Caki2 (cell line): ENCODE data around the gene IRF4. TPM values are rescaled to one million over a fixed set of nuclear protein-coding genes. Genes with fewer than 3 reads are reported as not detected.
"Not testable (repeated sequence)": the region's sequence is repeated elsewhere in the genome, so short reads cannot be mapped to it uniquely, and the experiment has no call there.

Source experiments
- DNase-seq: peaks from one replicate; pipeline ENCODE4 v3.0.0-alpha.2; 2015; ENCODE audit warnings: low read depth
- in situ Hi-C: cut with HindIII; loops from 2 replicates; pipeline ENCODE4 v1.10.0; 2016; ENCODE audit warnings: low sequenced_read_pairs, low pct_unique_long_range_greater_than_20kb, mixed read lengths
- total RNA-seq: library from RNA; depleted of rRNA; stranded (reverse); fragments of >200 nt; shearing (Covaris generic); gene quantifications from 2 replicates; pipeline ENCODE4 v1.2.3, GENCODE V29; 2014; ENCODE audit warnings: low replicate concordance

IRF4 gene
- total RNA-seq, 1 experiment from 2014 or later = not detected

DNA sequence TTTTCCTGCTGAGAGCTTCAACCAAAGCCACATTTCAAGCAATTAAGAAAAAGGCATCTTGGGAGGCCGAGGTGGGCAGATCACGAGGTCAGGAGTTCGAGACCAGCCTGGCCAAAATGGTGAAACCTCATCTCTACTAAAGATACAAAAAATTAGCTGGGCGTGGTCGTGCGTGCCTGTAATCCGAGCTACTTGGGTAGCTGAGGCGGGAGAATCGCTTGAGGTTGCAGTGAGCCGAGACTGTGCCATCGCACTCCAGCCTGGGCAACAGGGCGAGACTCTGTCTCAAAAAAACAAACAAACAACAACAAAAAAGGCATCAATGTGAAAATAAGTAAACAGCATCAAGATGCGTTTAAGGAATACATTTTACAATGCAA, 13.9 kb upstream of the IRF4 start:
- DNase-seq, in situ Hi-C loops: not testable (repeated sequence)

DNA sequence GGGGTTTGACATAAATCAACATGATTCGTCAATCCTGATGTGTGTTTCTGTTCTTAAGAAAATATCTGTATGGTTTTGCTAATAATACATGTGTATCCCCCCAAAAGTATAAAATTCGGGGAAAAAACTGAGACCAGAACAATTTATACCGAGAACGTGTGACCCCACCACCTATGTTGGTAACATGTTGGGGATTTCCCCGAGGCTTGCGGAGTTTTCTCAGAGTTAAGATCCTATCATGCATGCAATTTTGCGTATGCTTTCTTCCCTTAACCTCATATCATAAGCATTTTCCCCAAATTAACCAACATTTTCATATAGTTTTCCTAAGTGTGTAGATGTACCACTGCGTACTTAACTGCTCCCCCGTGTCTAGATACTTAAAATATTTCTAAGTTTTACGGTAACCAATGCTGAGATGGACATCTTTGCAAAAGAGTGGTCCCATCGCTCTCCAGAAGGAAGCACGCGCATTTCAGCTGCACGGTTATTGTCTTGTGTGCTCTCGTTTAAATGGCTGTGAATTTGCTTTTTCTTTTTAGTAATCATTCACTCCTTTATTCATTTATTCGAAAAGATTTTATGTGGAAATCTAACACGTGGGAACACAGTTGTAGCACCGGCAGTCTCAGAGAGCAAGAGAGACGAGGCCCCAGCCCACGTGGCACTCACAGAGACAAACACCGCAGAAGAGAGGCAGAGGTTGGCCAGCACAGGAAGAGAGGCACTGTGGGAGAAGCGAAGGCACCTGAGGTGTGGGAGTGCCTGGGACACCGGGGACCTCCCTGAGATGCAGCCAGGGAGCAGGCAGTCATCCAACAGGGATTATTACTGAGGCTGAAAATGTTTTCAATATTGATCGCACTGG, 13.2 kb upstream of the IRF4 start:
- in situ Hi-C loops = no loop called here
- DNase-seq = no peak

DNA sequence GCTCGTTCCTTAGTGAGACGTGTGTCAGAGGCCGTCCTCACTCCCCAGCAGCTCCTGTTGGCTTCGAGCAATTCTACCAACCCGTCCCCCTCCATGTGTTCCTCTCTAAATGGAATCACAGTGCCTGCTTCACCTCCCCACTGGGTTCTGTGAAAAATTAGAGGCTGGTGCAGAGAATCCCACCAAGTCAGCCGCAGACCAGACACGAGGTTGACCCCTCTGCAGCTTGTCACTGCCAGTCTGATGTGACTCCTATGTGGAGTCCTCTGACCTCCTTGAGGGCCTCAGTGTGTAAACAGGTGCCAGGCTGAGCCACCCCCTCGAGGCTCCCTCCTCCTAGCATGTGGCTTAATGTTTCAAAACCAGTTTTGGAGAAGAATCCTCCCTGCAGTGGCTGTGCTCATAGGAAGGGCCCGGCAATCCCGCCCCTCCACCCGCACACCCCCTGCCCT, 12.6 kb upstream of the IRF4 start:
- in situ Hi-C loops = no loop called here
- no peak for DNase-seq

- in situ Hi-C loops = no loop called here
- DNase-seq = no peak
Measured at GRCh38 chr6:379410-380181, 12.0 kb upstream of the IRF4 start.

DNA sequence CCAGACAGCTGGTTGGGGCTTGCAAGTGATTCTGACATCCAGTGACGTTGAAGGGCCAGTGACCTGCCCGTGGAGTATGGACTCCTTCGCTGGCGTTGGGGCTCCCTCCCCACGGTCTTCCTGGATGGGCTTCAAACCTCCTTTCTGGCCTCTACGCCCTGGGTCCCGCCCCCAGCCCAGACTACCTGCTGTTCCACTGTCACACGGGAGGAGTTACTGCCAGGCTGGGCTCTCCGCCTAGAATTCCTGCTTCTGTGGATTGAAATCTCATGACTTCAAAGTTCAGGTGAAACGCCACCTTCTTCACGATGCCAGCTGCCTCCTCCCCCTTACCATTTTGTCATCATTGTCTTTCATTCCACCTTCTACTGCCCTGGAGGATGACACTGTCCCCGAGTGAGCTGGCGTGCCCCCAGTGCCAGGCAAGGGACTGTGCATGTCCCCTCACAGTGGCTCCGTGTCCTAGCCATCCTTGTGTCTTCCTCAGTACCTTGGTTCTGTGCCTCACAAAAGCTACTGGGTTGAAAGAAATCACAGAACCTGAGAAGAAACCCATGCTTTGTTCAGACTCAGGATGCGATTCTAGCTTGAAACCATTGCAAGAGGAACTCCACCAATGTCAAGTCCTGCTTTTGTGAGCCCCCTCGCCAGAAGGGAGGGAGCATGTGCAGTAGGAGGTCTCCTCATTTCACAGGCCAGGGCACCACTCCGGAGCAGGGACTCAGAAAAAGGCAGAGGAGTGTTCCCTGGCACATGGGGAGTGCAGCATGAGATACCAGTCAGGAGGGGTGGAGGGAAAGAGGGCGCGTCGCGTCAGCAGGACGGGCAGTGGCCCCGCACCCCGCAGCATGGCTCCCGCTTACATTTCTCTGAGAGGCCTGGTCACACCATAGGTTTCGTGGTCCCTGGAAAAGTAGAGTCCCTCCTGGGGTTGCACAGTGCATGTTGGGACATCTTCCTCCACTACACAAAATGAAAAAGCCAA, 11.0 kb upstream of the IRF4 start:
- no peak for DNase-seq
- in situ Hi-C loops = no loop called here

DNA sequence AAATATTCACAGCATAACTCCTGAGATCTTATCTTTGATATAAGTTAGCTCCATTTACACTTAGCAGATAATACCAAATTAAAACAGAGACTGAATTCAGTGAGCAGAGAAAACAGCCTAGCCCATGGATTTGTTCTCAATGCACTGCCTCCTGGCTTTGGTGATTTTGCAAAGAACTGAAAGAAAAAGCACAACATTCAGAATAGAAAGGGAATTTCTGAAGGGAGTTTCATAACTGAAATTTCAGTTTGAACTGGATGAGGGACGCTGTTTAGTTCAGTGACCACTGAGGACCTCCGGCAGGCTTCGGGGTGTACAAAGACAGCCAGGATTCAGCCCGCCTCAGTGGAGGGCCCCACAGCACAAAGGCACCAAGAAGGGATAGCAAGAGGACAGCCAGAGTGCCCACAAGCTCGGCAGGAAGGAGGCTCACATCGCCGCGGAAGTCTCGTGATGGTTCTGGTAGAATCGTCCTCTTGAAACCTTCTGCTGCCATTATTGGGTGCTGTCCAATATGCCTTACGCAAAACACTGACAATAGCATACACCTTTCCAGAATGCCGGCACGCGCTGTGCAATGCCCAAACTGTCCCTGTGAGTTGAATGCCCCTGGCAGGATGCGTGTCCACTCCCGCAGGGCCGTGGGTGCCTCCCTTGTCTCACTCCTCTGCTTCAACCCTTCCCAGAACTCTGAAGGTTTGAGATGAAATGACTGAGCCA, 9.7 kb upstream of the IRF4 start:
- in situ Hi-C loops = no loop called here
- no peak for DNase-seq

- in situ Hi-C loops = no loop called here
- no peak for DNase-seq
Measured at GRCh38 chr6:382883-383810, 8.4 kb upstream of the IRF4 start.

GRCh38 chr6:383856-384255, 7.7 kb upstream of the IRF4 start:
- in situ Hi-C loops = no loop called here
- DNase-seq = no peak

DNA sequence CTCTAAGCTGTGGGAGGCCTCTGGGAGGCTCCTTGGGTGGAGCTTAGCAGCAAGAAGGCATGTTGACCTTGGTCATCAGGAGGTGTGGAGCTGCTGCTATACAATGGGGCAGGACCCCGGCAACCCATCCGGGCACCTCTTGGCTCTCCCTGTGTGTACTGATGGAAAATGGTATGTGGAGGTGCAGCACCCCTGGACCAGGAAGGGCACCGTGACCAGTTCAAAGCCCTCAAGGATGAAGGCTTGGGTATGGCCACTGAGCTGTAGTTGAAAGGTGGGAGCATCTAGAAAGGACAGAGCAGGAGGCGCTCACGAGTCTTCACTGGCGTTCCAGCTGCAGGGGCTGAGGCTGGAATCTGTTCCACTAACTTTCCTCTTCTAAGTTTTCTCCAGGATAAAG, 6.7 kb upstream of the IRF4 start:
- in situ Hi-C loops = no loop called here
- DNase-seq = no peak

GRCh38 chr6:385614-386013, 5.9 kb upstream of the IRF4 start:
- in situ Hi-C loops = no loop called here
- DNase-seq = no peak

DNA sequence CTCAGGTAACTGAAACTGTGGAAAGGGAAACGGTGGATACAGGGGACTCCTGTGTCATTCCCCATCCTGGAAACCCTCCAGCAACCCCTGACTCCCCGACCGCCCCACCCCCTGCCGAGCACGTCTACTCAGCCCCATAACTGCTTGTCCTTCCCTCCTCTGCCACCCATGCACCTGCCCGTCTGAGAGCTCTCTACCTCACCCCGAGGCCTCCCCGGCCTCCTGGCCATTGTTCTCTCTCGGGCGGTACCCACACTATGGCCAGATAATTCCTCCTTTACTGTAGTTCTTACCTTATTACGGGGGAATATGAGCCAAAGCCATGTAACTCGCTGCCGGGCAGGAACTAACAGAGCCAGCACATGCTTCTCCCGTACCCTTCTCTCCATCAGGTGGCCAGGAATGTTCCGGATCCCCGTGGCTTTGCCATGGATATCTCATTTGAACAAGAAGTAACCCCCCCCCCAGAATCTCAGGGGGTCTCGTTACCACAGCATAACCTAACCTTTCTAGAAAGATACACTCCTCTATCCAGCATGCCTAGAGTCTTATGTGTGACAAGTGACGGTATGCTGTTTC, 4.8 kb upstream of the IRF4 start:
- no peak for DNase-seq
- in situ Hi-C loops = no loop called here

DNA sequence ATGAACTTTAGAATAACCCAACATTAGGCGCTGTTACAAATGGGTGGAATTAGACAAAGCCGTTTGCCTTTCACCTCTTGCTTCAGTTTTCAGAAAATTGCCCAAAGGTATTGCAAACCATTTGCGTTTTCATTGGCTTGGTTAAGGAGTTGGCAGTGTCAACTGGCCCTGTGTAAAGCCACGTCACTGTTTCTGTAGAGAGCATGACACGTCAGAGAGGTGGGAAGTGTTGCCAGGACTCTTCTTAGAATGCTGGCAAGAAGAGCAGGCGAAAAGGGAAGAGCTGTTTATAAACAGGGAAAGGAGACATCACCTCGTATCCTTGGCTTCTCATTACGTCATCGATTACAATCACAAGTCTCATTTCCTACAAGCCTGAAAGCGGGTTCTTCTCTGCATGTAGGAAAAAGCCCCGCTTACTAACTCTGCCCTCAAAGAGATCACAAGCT, 4.2 kb upstream of the IRF4 start:
- DNase-seq = no peak
- in situ Hi-C loops = no loop called here

- DNase-seq = no peak
- in situ Hi-C loops = no loop called here
Measured at GRCh38 chr6:388202-388903, 3.2 kb upstream of the IRF4 start.

- in situ Hi-C loops = no loop called here
Measured at GRCh38 chr6:389143-389542, 2.4 kb upstream of the IRF4 start.

DNA sequence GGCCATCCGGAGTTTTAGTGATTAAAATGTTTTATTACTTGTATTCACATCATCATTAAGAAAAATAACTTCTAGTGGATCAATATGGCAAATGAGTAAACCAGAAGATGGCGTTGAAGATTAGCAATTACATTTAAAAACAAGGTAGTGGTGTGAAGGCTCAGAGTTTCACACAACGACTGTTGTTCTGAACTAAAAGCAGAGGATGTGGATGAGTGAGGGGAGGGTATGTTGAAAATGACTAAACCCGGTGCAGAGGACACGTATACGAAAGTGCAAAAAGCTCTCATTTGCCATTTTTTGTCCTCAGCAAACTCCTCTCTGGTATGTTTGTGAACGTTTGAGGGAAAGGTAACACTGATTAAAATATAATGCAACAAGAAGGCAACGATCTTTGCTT, 1.9 kb upstream of the IRF4 start:
- in situ Hi-C loops = no loop called here
- DNase-seq = no peak

More at GRCh38 chr6:389143-389542, 2.4 kb upstream of the IRF4 start:
- DNase-seq = no peak
